GM19099 (cell line): ENCODE results near the gene WDHD1.

ENCODE experiments used
- POLR2A ChIP-seq: IDR thresholded peaks from 3 replicates; pipeline ENCODE4 v1.6.1; 2011; ENCODE audit warnings: low read depth; ENCODE audit not compliant: insufficient read length; ENCODE audit errors: extremely low read depth

The WDHD1 gene

GRCh38 chr14:55026793-55027561, at the start of gene WDHD1, which contains the start of gene SOCS4:
Gene WDHD1 (minus strand): TSS chr14:55027099. CDS start chr14:55026787, 312 bp downstream.
Gene SOCS4 (plus strand): TSS chr14:55027236. CDS start chr14:55043042, 15,806 bp downstream.
- peak; percentile 88 for TF ChIP-seq POLR2A

GRCh38 chr14:55075628-55076175, 48.8 kb upstream of the WDHD1 start:
- no peak for TF ChIP-seq POLR2A

GRCh38 chr14:55074662-55075061, 47.8 kb upstream of the WDHD1 start:
- no peak for TF ChIP-seq POLR2A

GRCh38 chr14:55073856-55074255, 47.0 kb upstream of the WDHD1 start:
- no peak for TF ChIP-seq POLR2A

- TF ChIP-seq POLR2A, result no peak
Observed at GRCh38 chr14:55071870-55072640, 45.2 kb upstream of the WDHD1 start.

- no peak for TF ChIP-seq POLR2A
Observed at GRCh38 chr14:55070981-55071411, 44.1 kb upstream of the WDHD1 start.

GRCh38 chr14:55066223-55066622, 39.3 kb upstream of the WDHD1 start:
- TF ChIP-seq POLR2A, result no peak

- TF ChIP-seq POLR2A, result no peak
Observed at GRCh38 chr14:55065411-55065810, 38.5 kb upstream of the WDHD1 start.

GRCh38 chr14:55062517-55063351, 35.8 kb upstream of the WDHD1 start:
- TF ChIP-seq POLR2A, result no peak

GRCh38 chr14:55059333-55059732, 32.4 kb upstream of the WDHD1 start:
- TF ChIP-seq POLR2A, result no peak

- no peak for TF ChIP-seq POLR2A
Observed at GRCh38 chr14:55057919-55058318, 31.0 kb upstream of the WDHD1 start.

GRCh38 chr14:55054098-55054497, 27.2 kb upstream of the WDHD1 start:
- no peak for TF ChIP-seq POLR2A

GRCh38 chr14:55053500-55053899, 26.6 kb upstream of the WDHD1 start:
- no peak for TF ChIP-seq POLR2A

- no peak for TF ChIP-seq POLR2A
Observed at GRCh38 chr14:55053018-55053417, 26.1 kb upstream of the WDHD1 start.
